Medulla oblongata (tissue), 1 donor: ENCODE measurements around the gene PLCG2.
"Not testable (repeated sequence)": the region's sequence is repeated elsewhere in the genome, so short reads cannot be mapped to it uniquely, and the experiment has no call there.

Source experiments
- DNase-seq: peaks from one replicate; pipeline ENCODE4 v3.0.0-alpha.2; 2015; ENCODE audit errors: extremely low spot score

Gene PLCG2

DNA sequence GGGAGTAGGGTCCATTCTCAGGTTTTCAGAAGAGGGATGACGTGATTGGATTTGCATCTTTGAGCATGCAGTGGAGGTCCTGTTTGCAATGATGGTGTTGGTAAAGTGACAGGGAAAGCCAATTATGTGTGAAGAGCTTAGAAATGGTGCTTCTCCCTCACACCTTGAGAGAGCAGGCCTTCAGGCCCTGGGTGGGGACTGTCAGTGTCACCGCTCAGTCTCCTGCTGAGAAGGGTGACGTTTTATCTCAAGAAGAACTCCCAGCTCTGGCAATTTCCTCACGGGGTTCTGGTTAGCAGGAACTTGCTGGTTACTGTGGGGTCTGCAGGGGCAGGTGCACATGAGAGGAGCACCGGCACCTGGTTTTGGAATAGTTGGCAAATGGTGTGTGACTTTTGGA is 11.2 kb downstream of the PLCG2 start:
- DNase-seq, result no peak

DNA sequence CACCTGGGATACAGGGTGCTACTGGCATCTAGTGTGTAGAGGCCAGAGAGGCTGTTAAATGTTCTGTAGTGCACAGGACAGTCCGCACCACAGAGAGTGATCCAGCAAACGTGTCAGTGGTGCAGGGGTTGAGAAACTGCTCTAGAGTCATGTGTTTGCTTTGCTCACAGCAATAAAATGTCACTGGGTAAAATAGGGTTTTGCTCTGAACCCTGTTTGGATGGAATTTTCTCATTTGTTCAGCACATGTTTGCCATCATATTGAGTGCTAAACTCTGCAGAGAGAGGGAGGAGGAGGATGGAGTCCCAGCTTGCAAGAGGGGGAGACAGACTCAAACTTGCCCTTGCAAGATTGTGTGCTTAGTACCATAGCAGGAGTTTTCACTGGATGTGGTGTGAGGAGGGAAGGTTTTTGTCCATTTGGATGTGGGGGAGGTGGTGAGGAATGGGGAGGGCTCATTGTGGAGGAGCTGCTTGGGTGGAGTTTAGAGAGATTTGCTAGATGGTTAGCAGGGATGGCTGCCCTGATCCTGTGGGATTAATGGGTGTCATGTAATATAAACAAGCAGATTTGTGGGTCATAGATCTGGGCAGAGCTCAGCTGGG is 11.8 kb downstream of the PLCG2 start:
- no peak for DNase-seq

DNA sequence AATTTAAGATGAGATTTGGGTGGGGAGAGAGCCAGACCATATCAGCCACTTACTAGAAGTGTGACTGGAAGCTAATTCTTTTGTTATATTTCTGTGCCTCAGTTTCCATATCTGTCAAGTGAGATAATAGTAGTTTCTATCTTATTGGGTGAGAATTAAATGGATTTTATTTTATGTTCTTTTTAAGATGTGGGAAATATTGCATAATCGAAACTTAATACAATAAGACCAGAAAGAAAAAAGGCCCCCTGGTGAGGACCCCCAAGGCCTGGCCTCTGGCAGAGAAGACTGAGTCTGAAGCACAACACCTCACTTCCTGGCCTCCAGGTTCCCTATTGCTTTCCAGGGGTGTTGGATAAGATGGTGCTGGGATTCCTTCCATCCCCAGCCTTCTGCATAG is 13.7 kb downstream of the PLCG2 start:
- no peak for DNase-seq

DNA sequence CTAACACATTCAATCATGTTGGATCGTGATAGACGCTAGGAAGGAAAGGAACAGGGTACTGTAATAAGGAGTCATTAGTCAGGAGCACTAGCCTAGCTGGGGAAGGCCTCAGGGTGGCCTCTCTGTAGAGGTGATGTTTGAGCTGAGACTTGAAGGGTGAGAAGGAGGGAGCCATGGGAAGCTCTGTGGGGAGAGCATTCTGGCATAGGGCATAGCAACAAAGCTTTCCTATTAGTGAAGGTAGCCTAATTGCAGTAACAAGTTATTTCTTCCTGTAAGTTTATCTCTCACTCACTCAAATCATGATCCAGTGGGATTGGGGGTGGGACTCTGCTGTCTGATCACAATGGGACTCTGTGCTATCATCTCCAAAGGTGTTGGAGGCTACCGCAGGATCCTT is 16.1 kb downstream of the PLCG2 start:
- no peak for DNase-seq

DNA sequence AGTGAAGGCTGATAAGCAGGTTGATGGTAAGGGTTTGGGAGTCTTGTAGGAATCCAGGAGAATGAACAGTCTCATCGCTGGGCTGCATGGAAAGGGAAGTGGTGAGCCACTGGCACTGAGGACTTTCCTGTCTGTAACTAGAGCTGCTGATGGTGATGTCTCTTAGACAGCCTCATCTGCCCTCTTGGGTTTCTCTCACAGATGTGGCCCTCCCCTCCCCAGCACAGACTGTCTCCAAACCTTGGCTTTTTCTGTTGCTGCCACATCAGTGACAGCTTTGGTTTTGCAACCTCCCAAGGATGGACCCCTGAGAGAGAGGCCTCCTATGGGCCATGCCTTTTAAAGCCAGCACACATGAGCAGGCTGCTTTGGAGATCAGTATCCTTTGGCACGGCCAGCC is 16.9 kb downstream of the PLCG2 start:
- peak; percentile 51 for DNase-seq

DNA sequence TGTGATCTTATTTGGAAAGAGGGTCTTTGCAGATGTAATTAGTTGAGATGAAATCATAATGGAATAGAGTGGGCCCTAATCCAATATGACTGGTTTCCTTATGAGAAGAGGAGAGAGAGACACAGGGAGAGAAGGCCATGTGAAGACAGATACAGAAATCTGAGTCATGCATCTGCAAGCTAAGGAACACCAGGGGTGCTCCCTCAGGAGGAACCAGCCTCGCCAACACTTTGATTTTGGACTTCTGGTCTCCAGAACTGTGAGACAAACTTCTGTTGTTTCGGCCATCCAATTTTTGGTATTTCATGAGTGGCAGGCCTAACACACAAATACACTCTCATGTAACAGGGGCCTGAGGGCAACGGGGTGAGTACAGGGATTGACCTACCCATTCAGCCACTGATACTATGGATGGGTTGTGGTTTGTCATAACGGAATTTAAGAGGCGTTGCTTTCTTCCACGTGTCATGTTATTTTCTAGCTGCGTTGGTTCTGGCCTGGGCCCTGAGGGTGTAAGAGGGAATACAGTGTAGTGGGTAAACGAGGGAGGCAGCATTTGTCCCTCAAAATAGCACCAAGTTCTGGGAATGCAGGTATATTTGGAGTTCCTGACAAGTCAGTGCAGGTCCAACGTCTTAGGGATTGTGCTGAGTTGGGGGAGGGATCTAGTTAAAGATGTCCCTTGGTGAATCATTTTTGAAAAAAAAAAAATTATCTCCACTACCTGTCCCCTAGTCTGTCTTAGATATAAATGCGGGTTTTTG is 17.7 kb downstream of the PLCG2 start:
- DNase-seq, result no peak

DNA sequence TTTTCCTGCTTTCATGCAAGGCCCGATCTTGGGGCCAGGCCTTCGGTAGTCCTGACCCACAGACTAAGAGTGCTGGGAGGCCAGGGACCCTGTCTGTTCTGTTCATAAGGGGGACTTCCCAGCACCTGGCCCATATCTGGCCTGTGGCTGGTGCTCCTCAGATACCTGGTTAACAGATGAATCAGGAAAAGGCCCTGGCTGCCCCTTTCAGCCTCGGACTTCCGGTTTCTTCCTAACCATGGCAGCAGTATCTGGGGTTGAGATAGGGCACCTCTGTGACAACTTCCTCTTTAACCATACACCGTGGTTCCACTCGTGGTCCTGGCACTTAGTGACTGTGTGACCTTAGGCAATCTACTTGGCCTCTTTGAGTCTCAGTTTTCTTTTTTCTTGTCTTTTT is 18.4 kb downstream of the PLCG2 start:
- DNase-seq, result peak; percentile 65

DNA sequence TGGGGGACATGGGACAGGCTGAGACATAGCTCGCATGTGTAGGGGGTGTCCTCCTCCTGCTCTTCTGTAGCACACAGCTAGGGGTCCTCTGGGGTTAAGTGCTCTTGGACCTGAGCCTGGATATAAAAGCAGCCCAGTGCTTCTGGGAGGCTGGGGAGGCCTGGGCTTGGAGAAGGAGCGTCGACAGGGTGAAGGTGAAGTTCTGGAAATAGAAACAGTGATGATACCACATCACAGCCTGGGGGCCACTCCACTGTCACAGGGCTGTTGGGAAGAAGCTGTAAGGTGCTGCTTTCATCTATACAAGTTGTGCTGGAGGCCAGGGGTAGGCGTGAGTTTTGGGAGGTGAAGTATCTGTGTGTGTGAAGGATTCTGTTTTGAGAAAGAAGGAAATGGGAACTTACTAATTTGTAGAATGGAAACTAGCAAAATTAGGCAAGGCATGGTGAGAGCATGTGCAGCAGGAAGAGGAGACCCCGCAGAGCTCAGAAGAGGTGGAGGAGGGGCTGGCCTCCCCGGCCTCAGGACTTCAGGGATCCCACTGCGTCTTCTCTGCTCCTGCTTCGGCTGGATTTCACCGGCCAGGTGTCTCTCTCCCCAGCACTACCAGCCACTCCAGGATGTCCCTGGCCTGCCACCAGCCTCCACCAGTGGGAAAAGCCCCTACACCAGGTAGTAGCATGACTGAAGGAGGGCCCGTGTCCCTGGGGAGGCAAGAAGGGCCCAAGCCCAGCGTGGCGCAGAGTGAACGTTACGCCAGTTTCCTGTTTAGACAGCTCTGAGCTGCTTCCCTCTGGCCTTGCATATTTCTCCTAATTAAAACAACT is 19.4 kb downstream of the PLCG2 start:
- no peak for DNase-seq

DNA sequence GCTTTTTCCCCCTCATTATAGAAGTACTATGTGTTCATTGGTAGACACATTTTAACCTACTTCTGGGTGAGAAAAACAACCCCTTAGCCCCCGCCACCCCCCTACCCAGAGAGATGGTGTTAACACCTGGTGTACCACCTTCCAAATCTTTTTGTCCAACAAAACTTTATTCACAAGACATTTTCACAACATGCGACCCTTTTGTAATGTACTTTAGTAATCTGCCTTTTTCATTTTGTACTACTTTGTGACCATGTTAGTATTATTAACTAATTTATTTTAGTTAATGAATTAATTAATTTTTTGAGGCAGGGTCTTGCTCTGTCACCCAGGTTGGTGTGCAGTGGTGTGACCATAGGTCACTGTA is 20.0 kb downstream of the PLCG2 start:
- no peak for DNase-seq

DNA sequence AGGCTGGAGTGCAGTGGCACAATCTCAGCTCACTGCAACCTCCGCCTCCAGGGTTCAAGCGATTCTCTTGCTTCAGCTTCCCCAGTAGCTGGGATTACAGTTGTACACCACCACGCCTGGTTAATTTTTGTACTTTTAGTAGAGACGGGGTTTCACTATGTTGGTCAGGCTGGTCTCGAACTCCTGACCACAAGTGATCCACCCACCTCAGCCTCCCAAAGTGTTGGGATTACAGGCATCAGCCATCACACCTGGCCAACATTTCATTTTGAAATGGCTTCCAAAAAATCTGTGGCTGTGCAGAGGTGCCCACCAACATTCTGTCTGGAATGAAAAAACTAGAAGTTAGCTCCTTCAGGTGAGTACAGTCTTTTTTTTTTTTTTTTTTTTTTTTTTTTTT is 22.6 kb downstream of the PLCG2 start:
- not testable (repeated sequence) for DNase-seq

DNA sequence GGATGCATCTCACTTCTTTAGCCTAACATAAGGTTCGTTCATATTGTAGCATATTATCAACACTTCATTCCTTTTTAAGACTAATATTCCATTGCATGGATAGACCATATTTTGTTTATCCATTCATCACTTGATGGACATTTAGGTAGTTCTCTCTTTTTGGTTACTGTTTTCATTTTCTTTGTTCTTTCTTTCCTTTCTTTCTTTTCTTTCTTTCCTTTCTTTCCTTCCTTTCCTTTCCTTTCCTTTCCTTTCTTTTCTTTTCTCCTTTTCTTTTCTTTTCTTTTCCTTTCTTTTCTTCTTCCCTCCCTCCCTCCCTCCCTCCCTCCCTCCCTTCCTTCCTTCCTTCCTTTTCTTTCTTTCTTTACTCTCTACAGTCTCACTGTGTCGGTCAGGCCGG is 24.2 kb downstream of the PLCG2 start:
- no peak for DNase-seq

DNA sequence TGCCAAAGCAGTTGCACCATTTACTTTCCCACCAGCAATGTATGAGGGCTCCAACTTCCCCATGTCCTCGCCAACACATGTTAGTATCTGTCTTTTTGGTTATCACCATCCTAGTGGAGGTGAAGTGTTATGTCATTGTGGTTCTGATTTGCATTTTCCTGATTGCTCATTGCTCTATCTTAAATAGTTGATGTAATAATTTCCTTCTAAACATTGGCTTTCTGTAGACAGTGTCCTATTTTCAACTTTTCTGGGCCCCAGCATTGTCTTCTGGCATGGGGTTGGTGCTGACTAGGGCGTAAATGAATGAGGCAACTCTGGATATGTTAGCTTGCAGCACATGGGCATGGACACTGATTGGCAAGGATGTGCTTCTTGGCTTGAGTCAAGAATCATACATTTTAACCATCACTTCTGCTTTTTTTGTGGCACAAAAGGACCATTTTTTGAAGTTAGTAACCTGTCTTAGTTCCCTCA is 25.1 kb downstream of the PLCG2 start:
- DNase-seq, result no peak

DNA sequence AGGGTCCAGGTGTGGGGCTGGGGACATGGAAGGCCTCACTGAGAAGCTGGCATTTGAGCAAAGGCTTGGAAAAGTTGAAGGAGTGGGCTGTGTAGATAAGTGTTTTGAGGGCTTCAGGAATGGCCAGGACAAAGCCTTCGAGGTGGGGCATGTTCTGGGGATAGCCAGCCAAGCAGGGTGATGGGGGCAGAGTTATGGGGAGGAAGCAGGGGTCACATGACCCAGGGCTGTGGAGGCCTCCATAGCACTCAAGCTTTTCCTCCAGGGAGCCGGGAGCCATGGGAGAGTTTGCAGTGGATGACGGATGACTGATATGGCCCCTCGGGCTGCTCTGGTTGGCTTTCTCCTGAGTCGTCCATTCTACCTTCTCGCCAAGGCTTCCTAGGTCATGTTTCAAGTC is 27.6 kb downstream of the PLCG2 start:
- no peak for DNase-seq

DNA sequence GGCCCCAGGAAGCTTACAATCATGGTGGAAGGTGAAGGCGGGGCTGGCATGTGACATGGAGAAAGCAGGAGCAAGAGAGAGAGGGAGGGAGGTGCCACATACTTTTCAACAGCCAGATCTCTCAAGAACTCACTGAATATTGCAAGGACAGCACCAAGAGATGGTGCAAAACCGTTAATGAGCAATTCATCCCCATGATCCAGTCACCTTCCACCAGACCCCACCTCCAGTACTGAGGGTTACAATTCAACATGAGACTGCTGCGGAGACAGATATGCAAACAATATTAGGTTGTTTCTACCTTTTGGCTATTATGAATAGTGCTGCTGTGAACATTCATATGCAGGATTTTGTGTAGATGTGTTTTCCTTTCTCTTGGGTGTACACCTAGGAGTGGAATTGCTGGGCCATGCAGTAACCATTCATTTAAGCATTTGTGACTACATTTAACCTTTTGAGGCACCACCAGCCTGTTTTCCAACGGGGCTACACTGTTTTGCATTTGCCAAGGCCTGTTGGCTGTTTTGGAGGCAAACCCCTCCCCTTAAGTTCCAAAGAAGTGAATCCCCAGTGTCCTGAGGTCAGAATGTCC is 28.8 kb downstream of the PLCG2 start:
- DNase-seq, result no peak

DNA sequence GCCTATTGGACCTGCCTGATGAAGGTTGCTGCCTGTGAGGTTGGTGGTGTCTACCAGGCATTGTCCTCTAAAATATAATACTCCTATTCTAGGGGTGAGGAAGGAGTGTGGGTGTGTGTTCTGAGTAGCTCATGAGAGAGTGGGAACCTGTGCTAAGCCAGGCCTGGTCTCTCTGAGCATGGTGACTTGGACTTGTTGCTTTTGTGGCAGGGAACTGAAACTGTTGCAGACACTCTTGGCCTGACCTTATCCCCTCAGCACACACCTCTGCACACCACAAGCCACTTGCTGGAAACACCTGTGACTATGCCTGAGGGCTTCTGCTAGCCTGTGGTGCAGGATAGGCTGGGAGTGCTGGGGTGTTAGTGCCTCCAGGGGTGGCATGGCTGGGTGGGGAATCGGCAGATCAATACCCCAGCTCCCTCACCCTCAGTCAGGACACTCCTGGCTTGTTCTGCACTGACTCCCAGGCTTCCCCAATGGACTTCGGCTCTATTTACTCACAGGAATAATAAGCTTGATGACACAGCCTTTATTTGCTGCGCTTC is 29.9 kb downstream of the PLCG2 start:
- no peak for DNase-seq

DNA sequence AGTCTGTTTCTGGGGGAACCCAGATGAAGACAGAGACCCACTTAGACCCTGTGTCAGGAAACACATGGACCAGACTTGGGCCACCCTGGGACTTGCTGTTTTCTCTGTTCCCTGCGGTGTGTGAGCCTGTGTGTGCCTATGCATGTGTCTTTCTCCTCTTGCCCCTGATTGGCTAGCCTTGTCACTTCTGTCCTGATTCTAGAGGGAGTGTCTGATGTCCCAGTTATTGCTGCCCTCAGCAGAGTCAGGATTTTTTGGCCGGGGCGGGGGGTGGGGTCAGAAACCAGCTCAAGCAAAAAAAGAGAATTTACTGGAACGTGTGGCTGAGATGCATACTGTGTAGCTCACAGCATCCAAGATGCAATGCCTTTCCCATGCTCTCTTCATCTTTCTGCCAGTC is 30.5 kb downstream of the PLCG2 start:
- DNase-seq, result no peak

DNA sequence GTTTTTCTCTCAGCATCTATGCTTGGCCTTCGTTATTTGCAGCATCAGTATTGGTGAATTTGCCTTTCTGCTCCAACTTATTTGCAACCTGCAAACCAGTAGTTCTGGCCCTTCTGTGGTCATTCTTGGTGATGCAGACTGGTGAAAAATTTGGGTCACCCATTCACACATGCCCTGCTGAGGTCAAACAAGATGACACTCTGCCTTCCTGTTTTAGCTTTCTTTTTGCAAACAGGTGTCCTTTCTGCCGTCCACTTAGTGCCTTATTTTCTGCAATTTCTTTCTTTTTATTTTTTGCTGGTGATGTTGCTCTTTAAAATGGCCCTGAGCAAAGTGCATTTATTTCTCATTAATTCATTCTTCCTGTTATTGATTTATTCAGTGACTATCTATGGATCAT is 31.3 kb downstream of the PLCG2 start:
- no peak for DNase-seq

DNA sequence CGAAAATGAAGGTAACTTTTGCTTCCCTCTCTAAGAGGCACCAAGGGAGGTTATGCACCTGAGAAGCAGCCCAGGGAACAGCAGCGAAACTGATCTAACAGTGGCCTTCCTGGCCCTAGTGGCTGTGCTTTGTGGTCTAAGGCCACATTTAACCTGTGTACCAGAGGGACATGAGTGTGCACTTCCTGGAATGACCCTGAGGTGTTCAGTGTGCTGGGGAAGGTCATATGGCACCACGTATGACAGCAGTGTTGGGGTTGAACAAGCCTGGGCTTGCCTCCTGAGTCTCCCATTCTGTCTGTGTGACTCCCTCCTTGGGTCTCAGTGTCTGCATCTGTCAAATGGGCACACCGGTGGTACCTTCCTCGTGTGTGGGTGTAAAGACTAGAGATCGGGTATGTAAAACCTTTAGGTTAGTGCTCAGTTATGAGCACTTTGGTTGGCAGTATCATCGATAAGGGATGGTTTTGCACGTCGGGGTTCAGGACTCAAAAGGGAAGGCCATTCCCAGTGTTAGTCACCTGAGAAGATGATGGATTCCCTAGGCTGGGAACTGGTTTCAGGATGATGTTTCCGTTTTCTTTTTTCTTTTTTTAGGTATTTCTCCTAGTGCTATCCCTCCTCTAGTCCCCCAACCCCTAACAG is 31.9 kb downstream of the PLCG2 start:
- DNase-seq, result no peak

DNA sequence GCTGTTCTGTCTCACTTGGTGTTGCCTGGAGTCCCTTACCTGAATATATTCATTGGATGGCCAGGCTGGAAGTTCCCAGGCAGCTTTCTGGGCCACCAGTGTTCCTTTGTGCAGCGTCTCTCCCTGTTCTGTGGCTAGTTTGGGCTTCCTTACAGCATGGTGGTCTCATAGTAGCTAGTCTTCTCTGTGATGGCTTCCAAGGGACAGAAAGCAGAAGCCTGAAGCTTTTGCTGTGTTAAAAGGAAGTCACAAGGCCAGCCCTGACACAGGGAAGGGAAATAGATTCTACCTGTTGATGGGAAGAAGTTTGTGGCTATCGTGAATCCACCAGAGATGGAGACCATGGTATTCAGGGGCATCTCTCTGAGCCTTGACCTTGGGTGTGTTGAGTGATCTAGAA is 34.6 kb downstream of the PLCG2 start:
- DNase-seq, result no peak

DNA sequence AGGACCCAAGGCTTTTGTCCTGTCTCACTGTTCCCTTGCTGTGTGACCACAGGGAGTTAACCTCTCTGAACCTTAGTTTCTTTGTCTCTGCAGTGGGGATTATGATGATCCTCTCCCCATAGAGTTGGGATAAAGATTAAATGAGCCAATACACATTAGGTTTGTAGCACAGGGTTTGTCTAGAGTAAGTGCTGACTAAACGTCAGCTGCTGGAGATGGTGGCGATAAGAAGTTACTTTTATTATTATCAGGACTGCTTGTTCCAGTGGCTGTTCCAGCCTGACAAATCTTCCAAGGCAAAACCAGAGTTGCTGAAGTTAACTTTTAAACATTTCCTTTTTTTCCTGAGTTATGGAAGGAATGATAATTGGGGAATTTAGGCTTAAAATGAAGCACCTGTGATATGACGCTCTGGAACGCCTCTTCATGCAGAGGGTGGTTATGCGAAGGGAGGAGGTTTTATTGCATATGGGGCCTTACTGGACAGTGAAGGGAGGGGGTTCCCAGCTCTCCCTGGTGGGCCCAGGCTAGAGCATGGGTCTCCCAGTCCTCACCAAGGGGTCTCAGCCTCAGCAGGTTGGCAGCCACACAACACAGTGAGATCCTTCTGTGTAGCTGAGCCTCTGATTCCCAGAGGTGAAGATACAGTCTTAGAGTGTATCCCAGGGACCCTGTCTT is 35.8 kb downstream of the PLCG2 start:
- no peak for DNase-seq

DNA sequence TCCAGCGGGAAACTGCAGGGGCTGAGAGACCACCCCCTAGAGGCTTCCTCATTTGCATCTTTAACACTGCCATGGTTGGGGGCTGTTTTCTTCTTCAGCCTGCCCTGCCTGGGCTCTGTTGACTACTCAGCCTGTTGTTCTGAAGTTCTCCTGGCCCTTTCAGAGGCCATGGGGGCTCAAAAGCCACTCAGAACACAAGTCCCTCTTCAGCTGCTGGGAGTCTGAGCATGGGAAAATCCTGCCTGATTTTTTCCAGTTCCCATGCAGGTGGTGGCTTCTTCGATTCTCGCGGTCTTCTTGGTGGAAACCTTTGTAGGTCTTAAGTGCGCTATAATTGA is 36.3 kb downstream of the PLCG2 start:
- DNase-seq, result no peak
